K562 (cell line): ENCODE results near the gene TBX1. TPM values are rescaled to one million over a fixed set of nuclear protein-coding genes. Genes with fewer than 3 reads are reported as not detected.

Source experiments
- BDP1 ChIP-seq: IDR thresholded peaks from 3 replicates; pipeline ENCODE4 v1.6.1; 2011; ENCODE audit not compliant: insufficient read length, insufficient read depth
- GTF2E2 ChIP-seq: fragments of 200-800 bp; sonication (Bioruptor generic); IDR thresholded peaks from 2 replicates; pipeline ENCODE4 v1.6.1; 2016; ENCODE audit warnings: missing genetic modification characterization, missing compliant biosample characterization
- HNRNPUL1 ChIP-seq: fragments of 200-400 bp; formaldehyde crosslinking; IDR thresholded peaks from 2 replicates; pipeline ENCODE4 v1.6.1; 2017; ENCODE audit warnings: low read length
- KAT7 ChIP-seq: sonication (generic); formaldehyde crosslinking; IDR thresholded peaks from 2 replicates; pipeline ENCODE4 v1.8.0; 2022; ENCODE audit warnings: missing genetic modification reagents, mild to moderate bottlenecking, borderline replicate concordance
- MCM3 ChIP-seq: fragments of 450-650 bp; IDR thresholded peaks from 2 replicates; pipeline ENCODE4 v1.6.1; 2016
- NFIX ChIP-seq: fragments of 250-450 bp; sonication (Bioruptor Pico); IDR thresholded peaks from 2 replicates; pipeline ENCODE4 v1.4.0; 2020; ENCODE audit warnings: low read depth, mild to moderate bottlenecking, moderate library complexity
- OTX1 ChIP-seq: fragments of 450-650 bp; formaldehyde crosslinking; IDR thresholded peaks from 2 replicates; pipeline ENCODE4 v1.4.0; 2022; ENCODE audit warnings: mild to moderate bottlenecking
- POLR2AphosphoS2 ChIP-seq: IDR thresholded peaks from 2 replicates; pipeline ENCODE4 v1.6.1; 2012; ENCODE audit warnings: low read length, improper control_type of control experiment
- REST ChIP-seq, 2 experiments: fragments of 450-650 bp; formaldehyde crosslinking in 1 of 2; IDR thresholded peaks; 2 replicates each; pipeline versions ENCODE4 v1.4.0 to v1.6.1; 2014 to 2020; ENCODE audit warnings: mild to moderate bottlenecking in 2 of 2, borderline replicate concordance in 1 of 2, low read depth in 1 of 2
- RNF219 ChIP-seq: fragments of 250-450 bp; sonication (Bioruptor Pico); IDR thresholded peaks from 2 replicates; pipeline ENCODE4 v1.5.0; 2022; ENCODE audit warnings: mild to moderate bottlenecking
- ZNF3 ChIP-seq: fragments of 250-450 bp; sonication (Bioruptor Pico); IDR thresholded peaks from 2 replicates; pipeline ENCODE4 v1.5.0; 2021; ENCODE audit warnings: mild to moderate bottlenecking, moderate library complexity
- polyA plus RNA-seq, 8 experiments: library from polyadenylated mRNA; depleted of rRNA in 4 of 8; stranded (reverse) in 5 of 8; unstranded in 3 of 8; fragments of >200 nt; fragmentation: Nextera tagmentation in 2 of 8; fragmentation: Illumina TruSeq in 1 of 8; extraction: Ambion mirVana in 2 of 8; extraction: Trizol in 1 of 8; gene quantifications; 2 replicates each; pipeline versions ENCODE4 v1.2.1 to v1.2.3, GENCODE V29; 2011 to 2014; ENCODE audit warnings: inconsistent platforms in 1 of 8, missing spikeins in 1 of 8
- total RNA-seq, 7 experiments: library from RNA; depleted of rRNA in 6 of 7; stranded (reverse); fragments of >200 nt in 6 of 7; fragmentation: Illumina TruSeq in 2 of 7; extraction: Trizol in 2 of 7; gene quantifications; 2 replicates each; pipeline versions ENCODE4 v1.2.1 to v1.2.3, GENCODE V29; 2011 to 2021; ENCODE audit warnings: low replicate concordance in 1 of 7
- TF ChIP-seq, protein P1 (sequence below): sonication (generic); formaldehyde crosslinking; IDR thresholded peaks from 2 replicates; pipeline ENCODE4 v1.8.0; 2022; ENCODE audit warnings: mild to moderate bottlenecking, missing genetic modification reagents

TBX1 gene
- total and polyA plus RNA-seq, 9 of the 15 experiments (the other 6 are each of a cell fraction or from before 2014, with no cell fraction given) = 0.07 to 35.0 (median 3.9) TPM

- no peak for TF ChIP-seq REST (IDR thresholded peaks at IDR 0.05; ENCODE audit: borderline replicate concordance)
- no peak for TF ChIP-seq REST (CRISPR knock-in tag; IDR thresholded peaks at IDR 0.05; ENCODE audit: low read depth)
- TF ChIP-seq ZNF3 (CRISPR knock-in tag) = no peak
- TF ChIP-seq RNF219 (CRISPR knock-in tag) = no peak
- TF ChIP-seq HNRNPUL1 = no peak
- TF ChIP-seq MCM3 = no peak
- no peak for TF ChIP-seq GTF2E2 (tag)
- peak; percentile 97 for TF ChIP-seq POLR2AphosphoS2
- no peak for TF ChIP-seq BDP1
- TF ChIP-seq KAT7 (CRISPR knock-in tag) = no peak
- TF ChIP-seq, protein P1, sequence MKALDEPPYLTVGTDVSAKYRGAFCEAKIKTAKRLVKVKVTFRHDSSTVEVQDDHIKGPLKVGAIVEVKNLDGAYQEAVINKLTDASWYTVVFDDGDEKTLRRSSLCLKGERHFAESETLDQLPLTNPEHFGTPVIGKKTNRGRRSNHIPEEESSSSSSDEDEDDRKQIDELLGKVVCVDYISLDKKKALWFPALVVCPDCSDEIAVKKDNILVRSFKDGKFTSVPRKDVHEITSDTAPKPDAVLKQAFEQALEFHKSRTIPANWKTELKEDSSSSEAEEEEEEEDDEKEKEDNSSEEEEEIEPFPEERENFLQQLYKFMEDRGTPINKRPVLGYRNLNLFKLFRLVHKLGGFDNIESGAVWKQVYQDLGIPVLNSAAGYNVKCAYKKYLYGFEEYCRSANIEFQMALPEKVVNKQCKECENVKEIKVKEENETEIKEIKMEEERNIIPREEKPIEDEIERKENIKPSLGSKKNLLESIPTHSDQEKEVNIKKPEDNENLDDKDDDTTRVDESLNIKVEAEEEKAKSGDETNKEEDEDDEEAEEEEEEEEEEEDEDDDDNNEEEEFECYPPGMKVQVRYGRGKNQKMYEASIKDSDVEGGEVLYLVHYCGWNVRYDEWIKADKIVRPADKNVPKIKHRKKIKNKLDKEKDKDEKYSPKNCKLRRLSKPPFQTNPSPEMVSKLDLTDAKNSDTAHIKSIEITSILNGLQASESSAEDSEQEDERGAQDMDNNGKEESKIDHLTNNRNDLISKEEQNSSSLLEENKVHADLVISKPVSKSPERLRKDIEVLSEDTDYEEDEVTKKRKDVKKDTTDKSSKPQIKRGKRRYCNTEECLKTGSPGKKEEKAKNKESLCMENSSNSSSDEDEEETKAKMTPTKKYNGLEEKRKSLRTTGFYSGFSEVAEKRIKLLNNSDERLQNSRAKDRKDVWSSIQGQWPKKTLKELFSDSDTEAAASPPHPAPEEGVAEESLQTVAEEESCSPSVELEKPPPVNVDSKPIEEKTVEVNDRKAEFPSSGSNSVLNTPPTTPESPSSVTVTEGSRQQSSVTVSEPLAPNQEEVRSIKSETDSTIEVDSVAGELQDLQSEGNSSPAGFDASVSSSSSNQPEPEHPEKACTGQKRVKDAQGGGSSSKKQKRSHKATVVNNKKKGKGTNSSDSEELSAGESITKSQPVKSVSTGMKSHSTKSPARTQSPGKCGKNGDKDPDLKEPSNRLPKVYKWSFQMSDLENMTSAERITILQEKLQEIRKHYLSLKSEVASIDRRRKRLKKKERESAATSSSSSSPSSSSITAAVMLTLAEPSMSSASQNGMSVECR (CRISPR knock-in tag) = no peak
- no peak for TF ChIP-seq OTX1
- TF ChIP-seq NFIX (CRISPR knock-in tag) = no peak
Observed at GRCh38 chr22:19723232-19723982, 37.2 kb upstream of the TBX1 start, which contains the start of gene GP1BB (continued).
